IMR-90 (cell line): ENCODE data around the gene SSC4D. TPM values are rescaled to one million over a fixed set of nuclear protein-coding genes. Genes with fewer than 3 reads are reported as not detected.

Experiments used
- ATAC-seq: fragments of 200-7000 bp; cut with Tn5 transposase; 2 replicates; pipeline ENCODE4 v1.9.1; 2020; ENCODE audit warnings: low read depth, mild to moderate bottlenecking, moderate library complexity
- BruUV-seq: library from RNA; stranded (reverse); fragments of 400-500 nt; replicated peaks from 2 replicates; lab custom pipeline; 2021; lab: Mats Ljungman, UMichigan
- CTCF ChIA-PET: fragments of 300-600 bp; formaldehyde crosslinking; extraction: SDS; loops from one replicate; lab custom pipeline; 2021; ENCODE audit warnings: antibody characterized with exemption; lab: Yijun Ruan, JAX
- POLR2A ChIA-PET: fragments of 300-600 bp; sonication (Branson Sonifier 250); formaldehyde crosslinking; loops from one replicate; lab custom pipeline; 2022; ENCODE audit warnings: antibody characterized with exemption; ENCODE audit not compliant: unreplicated experiment; lab: Charles Lee
- DNase-seq: peaks from one replicate; pipeline ENCODE4 v3.0.0; 2013
- H2AFZ ChIP-seq: replicated peaks from 2 replicates; pipeline ENCODE3; 2013; ENCODE audit warnings: low read length, mild to moderate bottlenecking; ENCODE audit not compliant: poor library complexity
- H2AK5ac ChIP-seq: 2 replicates; pipeline ENCODE4 v1.6.1; 2013; ENCODE audit warnings: low read depth, low read length, inconsistent platforms
- H2AK9ac ChIP-seq: replicated peaks from 2 replicates; pipeline ENCODE3; 2013; ENCODE audit warnings: mild to moderate bottlenecking, low read depth, low read length, moderate library complexity; ENCODE audit not compliant: poor library complexity
- H2BK120ac ChIP-seq: 2 replicates; pipeline ENCODE4 v1.6.1; 2013; ENCODE audit warnings: low read depth, low read length, inconsistent platforms
- H2BK15ac ChIP-seq: 3 replicates; pipeline ENCODE4 v1.6.1; 2013; ENCODE audit warnings: low read depth, low read length, inconsistent platforms
- H2BK20ac ChIP-seq: 2 replicates; pipeline ENCODE4 v1.6.1; 2013; ENCODE audit warnings: low read depth, mild to moderate bottlenecking, inconsistent platforms, low read length, moderate library complexity
- H2BK5ac ChIP-seq: 2 replicates; pipeline ENCODE4 v1.6.1; 2013; ENCODE audit warnings: mild to moderate bottlenecking, low read depth, low read length, inconsistent platforms; ENCODE audit not compliant: poor library complexity, severe bottlenecking
- H3K14ac ChIP-seq: replicated peaks from 2 replicates; pipeline ENCODE4 v1.6.1; 2013; ENCODE audit warnings: low read depth, low read length, inconsistent platforms
- H3K18ac ChIP-seq: 2 replicates; pipeline ENCODE4 v1.6.1; 2013; ENCODE audit warnings: low read depth, low read length, control low read depth
- H3K23ac ChIP-seq: 2 replicates; pipeline ENCODE4 v1.6.1; 2013; ENCODE audit warnings: low read depth, low read length, inconsistent platforms
- H3K27ac ChIP-seq: 2 replicates; pipeline ENCODE4 v1.5.1; 2013; ENCODE audit warnings: mild to moderate bottlenecking, control low read depth, low read length; ENCODE audit not compliant: insufficient read depth
- H3K27me3 ChIP-seq: 2 replicates; pipeline ENCODE4 v1.6.1; 2013; ENCODE audit warnings: low read length; ENCODE audit not compliant: control insufficient read depth, insufficient read depth
- H3K36me3 ChIP-seq: 2 replicates; pipeline ENCODE4 v1.6.1; 2013; ENCODE audit warnings: low read length, mixed read lengths; ENCODE audit not compliant: control insufficient read depth, insufficient read depth
- H3K4ac ChIP-seq: 2 replicates; pipeline ENCODE4 v1.6.1; 2013; ENCODE audit warnings: low read depth, low read length, inconsistent platforms
- H3K4me1 ChIP-seq: 2 replicates; pipeline ENCODE4 v1.6.1; 2013; ENCODE audit warnings: low read length, mixed read lengths; ENCODE audit not compliant: control insufficient read depth, insufficient read depth
- H3K4me2 ChIP-seq: 2 replicates; pipeline ENCODE4 v1.6.1; 2013; ENCODE audit warnings: low read depth, mild to moderate bottlenecking, control low read depth, low read length, moderate library complexity
- H3K4me3 ChIP-seq: 2 replicates; pipeline ENCODE4 v1.5.1; 2013; ENCODE audit warnings: low read depth, mild to moderate bottlenecking, control low read depth, low read length, moderate library complexity; ENCODE audit not compliant: insufficient read depth
- H3K56ac ChIP-seq: 2 replicates; pipeline ENCODE4 v1.6.1; 2013; ENCODE audit warnings: low read length, inconsistent platforms; ENCODE audit not compliant: insufficient read depth; ENCODE audit errors: extremely low read depth
- H3K79me1 ChIP-seq, 2 experiments: 2 replicates each; pipeline ENCODE4 v1.6.1; 2013; ENCODE audit warnings: low read length in 2 of 2, inconsistent platforms in 1 of 2, low read depth in 1 of 2
- H3K9ac ChIP-seq: 2 replicates; pipeline ENCODE4 v1.6.1; 2013; ENCODE audit warnings: low read depth, low read length, control low read depth
- H3K9me1 ChIP-seq: 2 replicates; pipeline ENCODE4 v1.6.1; 2013; ENCODE audit warnings: low read length, inconsistent platforms; ENCODE audit not compliant: insufficient read depth
- H3K9me3 ChIP-seq: 2 replicates; pipeline ENCODE4 v1.6.1; 2013; ENCODE audit warnings: low read length; ENCODE audit not compliant: control insufficient read depth, insufficient read depth
- H4K20me1 ChIP-seq: 2 replicates; pipeline ENCODE4 v1.6.1; 2013; ENCODE audit warnings: low read length, inconsistent platforms; ENCODE audit not compliant: insufficient read depth
- H4K5ac ChIP-seq: 2 replicates; pipeline ENCODE4 v1.6.1; 2013; ENCODE audit warnings: mild to moderate bottlenecking, low read depth, low read length, control low read depth
- H4K8ac ChIP-seq, 2 experiments: 2 replicates each; pipeline ENCODE4 v1.6.1; 2013; ENCODE audit warnings: low read depth in 2 of 2, low read length in 2 of 2, control low read depth in 1 of 2, inconsistent platforms in 1 of 2
- H4K91ac ChIP-seq: 2 replicates; pipeline ENCODE4 v1.6.1; 2013; ENCODE audit warnings: low read depth, low read length, inconsistent platforms; ENCODE audit not compliant: insufficient read depth
- RFX5 ChIP-seq: IDR thresholded peaks from 2 replicates; pipeline ENCODE4 v1.8.0; 2012; ENCODE audit warnings: low read depth, mild to moderate bottlenecking, low read length, moderate library complexity
- WGBS, 2 experiments: methylation state at CpG; one replicate each; pipeline versions ENCODE4 v1.1.5 to v1.1.7; 2013; ENCODE audit warnings: missing lambda C conversion rate in 2 of 2; ENCODE audit not compliant: insufficient read length in 1 of 2; ENCODE audit errors: extremely low coverage in 2 of 2; 5-methylcytosine and 5-hydroxymethylcytosine counted together
- dilution Hi-C: fragments of 300-500 bp; cut with HindIII; formaldehyde crosslinking; loops from one replicate; pipeline ENCODE4 v1.14.3; 2018; ENCODE audit warnings: low sequenced_read_pairs; ENCODE audit not compliant: unreplicated experiment
- in situ Hi-C: fragments of 300-500 bp; cut with MboI; formaldehyde crosslinking; loops from 3 replicates; pipeline ENCODE4 v1.14.3; 2019; ENCODE audit warnings: low sequenced_read_pairs, inconsistent platforms, mixed read lengths
- intact Hi-C: fragments of 100-400 bp; cut with micrococcal nuclease; formaldehyde crosslinking; loops from 2 replicates; pipeline ENCODE4 v1.10.0; 2022
- polyA plus RNA-seq, 3 experiments: library from polyadenylated mRNA; depleted of rRNA; stranded (reverse); fragments of >200 nt; gene quantifications; 2 replicates each; pipeline ENCODE4 v1.2.3, GENCODE V29; 2012; ENCODE audit warnings: low replicate concordance in 1 of 3
- total RNA-seq: library from RNA; depleted of rRNA; stranded (reverse); fragments of >200 nt; gene quantifications from 2 replicates; pipeline ENCODE4 v1.2.3, GENCODE V29; 2012
- TF ChIP-seq, protein P1 (sequence below): conservative IDR thresholded peaks from 2 replicates; pipeline ENCODE4 v1.5.1; 2012; ENCODE audit warnings: mild to moderate bottlenecking, low read depth, low read length, improper control_type of control experiment

Gene SSC4D
- total and polyA plus RNA-seq, 2 of the 4 experiments (the other 2 are of a cell fraction), result 0.36 to 0.70 TPM

DNA sequence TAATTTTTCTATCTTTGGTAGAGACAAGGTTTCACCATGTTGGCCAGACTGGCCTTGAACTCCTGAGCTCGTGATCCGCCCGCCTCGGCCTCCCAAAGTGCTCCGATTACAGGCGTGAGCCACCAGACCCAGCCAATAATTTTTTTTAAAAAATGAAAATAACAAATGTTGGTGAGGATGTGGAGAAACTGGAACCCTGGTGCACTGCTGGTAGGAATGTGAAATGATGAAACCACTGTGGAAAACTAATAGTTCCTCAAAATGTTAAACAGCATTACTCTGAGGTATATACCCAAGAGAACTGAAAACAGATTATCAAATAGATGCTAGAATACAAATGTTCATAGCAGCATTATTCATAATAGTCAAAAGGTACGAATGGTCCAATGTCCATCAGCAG lies 27.7 kb downstream of the SSC4D start:
- H4K5ac ChIP-seq, result no peak overlapping the region
- peaks cover 11% of the 10 kb centered on the region for H3K4me1 ChIP-seq
- no peak overlapping the region for H3K56ac ChIP-seq
- no peaks in the 10 kb centered on the region for H3K27me3 ChIP-seq
- no peak for TF ChIP-seq RFX5
- TF ChIP-seq, protein P1, sequence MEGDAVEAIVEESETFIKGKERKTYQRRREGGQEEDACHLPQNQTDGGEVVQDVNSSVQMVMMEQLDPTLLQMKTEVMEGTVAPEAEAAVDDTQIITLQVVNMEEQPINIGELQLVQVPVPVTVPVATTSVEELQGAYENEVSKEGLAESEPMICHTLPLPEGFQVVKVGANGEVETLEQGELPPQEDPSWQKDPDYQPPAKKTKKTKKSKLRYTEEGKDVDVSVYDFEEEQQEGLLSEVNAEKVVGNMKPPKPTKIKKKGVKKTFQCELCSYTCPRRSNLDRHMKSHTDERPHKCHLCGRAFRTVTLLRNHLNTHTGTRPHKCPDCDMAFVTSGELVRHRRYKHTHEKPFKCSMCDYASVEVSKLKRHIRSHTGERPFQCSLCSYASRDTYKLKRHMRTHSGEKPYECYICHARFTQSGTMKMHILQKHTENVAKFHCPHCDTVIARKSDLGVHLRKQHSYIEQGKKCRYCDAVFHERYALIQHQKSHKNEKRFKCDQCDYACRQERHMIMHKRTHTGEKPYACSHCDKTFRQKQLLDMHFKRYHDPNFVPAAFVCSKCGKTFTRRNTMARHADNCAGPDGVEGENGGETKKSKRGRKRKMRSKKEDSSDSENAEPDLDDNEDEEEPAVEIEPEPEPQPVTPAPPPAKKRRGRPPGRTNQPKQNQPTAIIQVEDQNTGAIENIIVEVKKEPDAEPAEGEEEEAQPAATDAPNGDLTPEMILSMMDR, result 0 out of 2 replicates have a peak, but pooled peaks have one; percentile 12
- H4K8ac ChIP-seq, result no peak overlapping the region
- ChIA-PET CTCF (no interaction called here), POLR2A (no interaction called here)
- no peak overlapping the region for H2AFZ ChIP-seq
- in situ Hi-C loops, result no loop called here
- no peak overlapping the region for H2BK15ac ChIP-seq
- H3K4ac ChIP-seq, result no peak overlapping the region
- H3K4me3 ChIP-seq, result no peak overlapping the region
- DNase-seq, result no peak
- H2BK5ac ChIP-seq, result no peak overlapping the region
- H3K23ac ChIP-seq, result no peak overlapping the region
- H3K36me3 ChIP-seq, result no peaks in the 10 kb centered on the region
- H3K4me2 ChIP-seq, result no peak overlapping the region
- no TSS peak for BruUV-seq
- no peak overlapping the region for H3K14ac ChIP-seq
- dilution Hi-C loops, result no loop called here
- H2AK5ac ChIP-seq, result no peak overlapping the region
- H3K79me1 ChIP-seq, result peaks cover 0 to 3% of the 10 kb centered on the region in 2 experiments; a peak in 1 of 4 replicates
- H2BK120ac ChIP-seq, result no peak overlapping the region
- H2BK20ac ChIP-seq, result no peak overlapping the region
- peaks cover 20% of the 10 kb centered on the region; the same call in 1 of the 2 replicates for H3K9me1 ChIP-seq
- H3K18ac ChIP-seq, result no peak overlapping the region
- H3K27ac ChIP-seq, result no peak overlapping the region
- no peak overlapping the region for H4K91ac ChIP-seq
- no peak overlapping the region for H3K9ac ChIP-seq
- H4K20me1 ChIP-seq, result no peaks in the 10 kb centered on the region
- no peak overlapping the region for H2AK9ac ChIP-seq
- WGBS, 2 experiments, result no CpG with 5 or more reads among the region's 7 CpGs
- ATAC-seq, result no peak
- intact Hi-C loops, result no loop called here
- H3K9me3 ChIP-seq, result no peaks in the 10 kb centered on the region
